Liver (tissue), 9 donors: ENCODE data around the gene DNMT1. TPM values are rescaled to one million over a fixed set of nuclear protein-coding genes. Genes with fewer than 3 reads are reported as not detected.
A peak's percentile ranks its signal among the peaks of the same experiment; 100 is the strongest.
"Not testable (repeated sequence)": the region's sequence is repeated elsewhere in the genome, so short reads cannot be mapped to it uniquely, and the experiment has no call there.

Experiments used
- DNase-seq: peaks from one replicate; pipeline ENCODE4 v3.0.0-alpha.2; 2017; ENCODE audit warnings: low spot score
- H3K27ac ChIP-seq, 2 donors: one replicate each; pipeline ENCODE4 v1.7.0; 2013; ENCODE audit warnings: inconsistent platforms in 2 of 2, low read length in 2 of 2, control low read depth in 1 of 2, low read depth in 1 of 2, mild to moderate bottlenecking in 1 of 2
- H3K27me3 ChIP-seq, 4 donors: one replicate each; pipeline versions ENCODE4 v1.6.1 to v1.7.0; 2013; ENCODE audit warnings: low read length in 3 of 4, inconsistent platforms in 1 of 4, mild to moderate bottlenecking in 1 of 4, moderate library complexity in 1 of 4; ENCODE audit not compliant: control insufficient read depth in 4 of 4, insufficient read depth in 4 of 4
- H3K36me3 ChIP-seq, 4 donors: one replicate each; pipeline versions ENCODE4 v1.6.1 to v1.7.0; 2013; ENCODE audit warnings: low read length in 3 of 4, mild to moderate bottlenecking in 3 of 4, low read depth in 1 of 4, moderate library complexity in 1 of 4; ENCODE audit not compliant: control insufficient read depth in 4 of 4, insufficient read depth in 3 of 4
- H3K4me1 ChIP-seq, 4 donors: one replicate each; pipeline versions ENCODE4 v1.6.1 to v1.7.0; 2013; ENCODE audit warnings: low read length in 3 of 4, mild to moderate bottlenecking in 3 of 4, moderate library complexity in 1 of 4; ENCODE audit not compliant: control insufficient read depth in 4 of 4, insufficient read depth in 4 of 4
- H3K4me3 ChIP-seq, 3 donors: one replicate each; pipeline versions ENCODE4 v1.6.1 to v1.7.0; 2013; ENCODE audit warnings: low read length in 3 of 3, control low read depth in 1 of 3, low read depth in 1 of 3, mild to moderate bottlenecking in 1 of 3
- H3K9ac ChIP-seq, 2 donors: one replicate each; pipeline ENCODE4 v1.7.0; 2013; ENCODE audit warnings: low read length in 2 of 2, mild to moderate bottlenecking in 2 of 2, moderate library complexity in 2 of 2, control low read depth in 1 of 2, low read depth in 1 of 2
- H3K9me3 ChIP-seq, 4 donors: one replicate each; pipeline versions ENCODE4 v1.6.1 to v1.7.0; 2013; ENCODE audit warnings: low read length in 3 of 4; ENCODE audit not compliant: control insufficient read depth in 4 of 4
- EGR1 ChIP-seq, 2 donors: IDR thresholded peaks; 2 replicates each; pipeline ENCODE4 v1.6.1; 2016 to 2018; ENCODE audit warnings: antibody characterized with exemption in 2 of 2, low read depth in 2 of 2
- FOXA1 ChIP-seq: IDR thresholded peaks from 2 replicates; pipeline ENCODE4 v1.6.1; 2016; ENCODE audit warnings: antibody characterized with exemption
- FOXA2 ChIP-seq: IDR thresholded peaks from 2 replicates; pipeline ENCODE4 v1.6.1; 2016; ENCODE audit warnings: antibody characterized with exemption
- HNF4A ChIP-seq, 2 donors: conservative IDR thresholded peaks; 2 replicates each; pipeline ENCODE4 v1.6.1; 2016; ENCODE audit warnings: antibody characterized with exemption in 2 of 2, mild to moderate bottlenecking in 2 of 2
- HNF4G ChIP-seq: IDR thresholded peaks from 2 replicates; pipeline ENCODE4 v1.6.1; 2016; ENCODE audit warnings: antibody characterized with exemption
- JUND ChIP-seq, 2 donors: IDR thresholded peaks; 2 replicates each; pipeline ENCODE4 v1.6.1; 2016; ENCODE audit warnings: antibody characterized with exemption in 2 of 2
- NR2F2 ChIP-seq: IDR thresholded peaks from 2 replicates; pipeline ENCODE4 v1.6.1; 2016; ENCODE audit warnings: antibody characterized with exemption
- RXRA ChIP-seq, 2 donors: IDR thresholded peaks; 2 replicates each; pipeline ENCODE4 v1.6.1; 2017 to 2018; ENCODE audit warnings: antibody characterized with exemption in 2 of 2, mild to moderate bottlenecking in 1 of 2
- YY1 ChIP-seq: IDR thresholded peaks from 2 replicates; pipeline ENCODE4 v1.6.1; 2016; ENCODE audit warnings: antibody characterized with exemption, mild to moderate bottlenecking
- WGBS: extraction: QIAGEN DNeasy Blood & Tissue Kit; methylation state at CpG from one replicate; pipeline ENCODE4 v1.1.7; 2013; 5-methylcytosine and 5-hydroxymethylcytosine counted together
- polyA plus RNA-seq, 2 donors: library from polyadenylated mRNA; stranded (reverse) in 1 of 2; unstranded in 1 of 2; fragments of 200-250 nt in 1 of 2; fragments of >200 nt in 1 of 2; fragmentation: Nextera tagmentation in 1 of 2; extraction: Ambion mirVana in 1 of 2; gene quantifications; one replicate each; pipeline versions ENCODE4 v1.2.1 to v1.2.3, GENCODE V29; 2013 to 2015
- total RNA-seq, 2 donors: library from RNA; depleted of rRNA; stranded (reverse); fragments of >200 nt; gene quantifications; one replicate each; pipeline ENCODE4 v1.2.3, GENCODE V29; 2014
- TF ChIP-seq, protein P1 (sequence below): IDR thresholded peaks from 2 replicates; pipeline ENCODE4 v1.6.1; 2016; ENCODE audit warnings: antibody characterized with exemption
- TF ChIP-seq, protein P2 (sequence below): IDR thresholded peaks from 2 replicates; pipeline ENCODE4 v1.6.1; 2016; ENCODE audit warnings: antibody characterized with exemption
- donor health status: healthy.
- donor health status: healthy.
- donor health status: healthy.
- donor health status: healthy.
- donor health status: healthy.

The DNMT1 gene
- total and polyA plus RNA-seq, 4 donors = 8.7 to 47.1 (median 20.0) TPM

DNA sequence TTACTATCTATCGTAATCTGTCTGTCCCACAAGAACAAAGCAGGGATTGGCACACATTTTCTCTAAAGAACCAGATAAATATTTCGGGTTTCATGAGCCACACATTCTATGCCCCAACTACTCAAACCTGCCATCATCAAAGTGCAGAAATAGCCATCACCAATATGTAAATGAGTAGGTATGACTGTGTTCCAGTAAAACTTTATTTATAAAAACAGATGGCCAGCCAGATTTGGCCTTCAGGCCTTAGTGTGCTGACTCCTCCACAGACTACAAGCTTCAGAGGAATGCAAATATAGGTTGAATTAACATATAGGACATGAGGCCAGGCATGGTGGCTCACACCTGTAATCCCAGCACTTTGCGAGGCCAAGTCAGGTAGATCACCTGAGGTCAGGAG is 8.9 kb upstream of the DNMT1 start:
- Histone ChIP-seq H3K4me1 (no peaks in the 10 kb centered on the region), H3K9ac (no peak overlapping the region), H3K4me3 (no peak overlapping the region), H3K27ac (no peak overlapping the region), H3K36me3 (no peaks in the 10 kb centered on the region), H3K9me3 (no peaks in the 10 kb centered on the region), H3K27me3 (no peaks in the 10 kb centered on the region)
- no peak for DNase-seq
- TF ChIP-seq EGR1 (IDR thresholded peaks at IDR 0.05; ENCODE audit: low read depth in 2 of 2) (no peak), RXRA (IDR thresholded peaks at IDR 0.05) (no peak), FOXA2 (no peak), FOXA1 (no peak), YY1 (no peak), HNF4G (no peak), HNF4A (conservative IDR thresholded peaks at IDR 0.05) (no peak), NR2F2 (no peak)
- 96% methylated on average over 3 of the region's 3 CpGs for WGBS

GRCh38 chr19:10201176-10201575 is 6.4 kb upstream of the DNMT1 start:
- Histone ChIP-seq H3K4me1 (no peaks in the 10 kb centered on the region), H3K36me3 (no peaks in the 10 kb centered on the region), H3K9me3 (no peaks in the 10 kb centered on the region), H3K4me3 (no peak overlapping the region), H3K27ac (no peak overlapping the region), H3K9ac (no peak overlapping the region), H3K27me3 (no peaks in the 10 kb centered on the region)
- TF ChIP-seq, protein P1, sequence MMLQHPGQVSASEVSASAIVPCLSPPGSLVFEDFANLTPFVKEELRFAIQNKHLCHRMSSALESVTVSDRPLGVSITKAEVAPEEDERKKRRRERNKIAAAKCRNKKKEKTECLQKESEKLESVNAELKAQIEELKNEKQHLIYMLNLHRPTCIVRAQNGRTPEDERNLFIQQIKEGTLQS = no peak
- TF ChIP-seq HNF4G = no peak
- 78% methylated on average over 3 of the region's 3 CpGs for WGBS
- no peak for DNase-seq

- not testable (repeated sequence) for H3K27me3 ChIP-seq, H3K36me3 ChIP-seq, H3K9me3 ChIP-seq, H3K4me1 ChIP-seq, H3K27ac ChIP-seq, H3K4me3 ChIP-seq, H3K9ac ChIP-seq, DNase-seq
- 93% methylated on average over 15 of the region's 15 CpGs for WGBS
Observed at GRCh38 chr19:10200101-10200500, 5.3 kb upstream of the DNMT1 start.

DNA sequence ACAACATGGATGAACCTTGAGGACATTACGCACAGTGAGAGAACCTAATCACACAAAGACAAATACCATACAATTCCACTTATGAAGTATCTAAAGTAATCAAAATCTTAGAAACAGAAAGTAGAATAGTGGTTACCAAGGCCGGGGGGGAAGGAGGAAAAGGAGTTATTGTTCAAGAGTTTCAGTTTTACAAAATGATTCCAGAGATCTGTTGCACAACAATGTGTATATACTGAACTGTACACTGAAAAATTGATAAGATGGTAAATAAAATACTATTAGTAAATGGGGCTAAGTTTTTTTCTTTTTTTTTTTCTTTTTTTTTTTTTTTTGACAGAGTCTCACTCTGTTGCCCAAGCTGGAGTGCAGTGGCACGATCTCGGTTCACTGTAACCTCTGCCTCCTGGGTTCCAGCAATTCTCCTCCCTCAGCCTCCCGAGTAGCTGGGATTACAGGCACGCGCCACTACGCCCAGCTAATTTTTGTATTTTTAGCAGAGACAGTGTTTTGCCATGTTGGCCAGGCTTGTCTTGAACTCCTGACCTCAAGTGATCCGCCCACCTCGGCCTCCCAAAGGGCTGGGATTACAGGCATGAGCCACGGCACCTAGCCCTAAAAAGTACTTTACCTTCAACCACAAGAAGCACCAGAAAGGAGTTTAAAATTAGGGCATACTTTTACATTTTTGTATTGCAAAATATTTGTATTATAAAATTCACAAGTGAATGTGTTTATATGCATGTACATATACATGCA is 4.3 kb upstream of the DNMT1 start:
- H3K27ac ChIP-seq, H3K4me1 ChIP-seq, H3K4me3 ChIP-seq, H3K27me3 ChIP-seq, DNase-seq, H3K9me3 ChIP-seq, H3K9ac ChIP-seq, H3K36me3 ChIP-seq: not testable (repeated sequence)
- WGBS = 64% methylated on average over 11 of the region's 11 CpGs

- no peak overlapping the region for H3K9ac ChIP-seq
- 26% methylated on average over 6 of the region's 6 CpGs for WGBS
- peak overlapping the region; percentile 43 to 84 for H3K27ac ChIP-seq
- no peaks in the 10 kb centered on the region for H3K36me3 ChIP-seq
- H3K9me3 ChIP-seq = no peaks in the 10 kb centered on the region
- H3K4me3 ChIP-seq = peak overlapping the region; percentile 90 to 98 (median 91)
- DNase-seq = no peak
- TF ChIP-seq, protein P1 = no peak
- TF ChIP-seq JUND (IDR thresholded peaks at IDR 0.05) = no peak
- TF ChIP-seq, protein P2, sequence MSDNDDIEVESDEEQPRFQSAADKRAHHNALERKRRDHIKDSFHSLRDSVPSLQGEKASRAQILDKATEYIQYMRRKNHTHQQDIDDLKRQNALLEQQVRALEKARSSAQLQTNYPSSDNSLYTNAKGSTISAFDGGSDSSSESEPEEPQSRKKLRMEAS = peak; percentile 7
- H3K27me3 ChIP-seq = no peaks in the 10 kb centered on the region
- peaks cover 11 to 28% (median 14%) of the 10 kb centered on the region in 4 donors for H3K4me1 ChIP-seq
Observed at GRCh38 chr19:10195199-10195519, 406 bp upstream of the DNMT1 start.
